ENCODE results near the gene MLIP.

MLIP gene

GRCh38 chr6:54262971-54263370 lies 151.7 kb downstream of the MLIP start:
- TF ChIP-seq GABPA (IDR thresholded peaks at IDR 0.05; ENCODE audit: low read depth) = no peak
- no peak for DNase-seq (ENCODE audit: low read depth in 1 of 2, low spot score in 1 of 2)
- Histone ChIP-seq H3K4me3 (replicated peaks; ENCODE audit: insufficient read depth, low read length) (no peak overlapping the region), H3K27me3 (ENCODE audit: insufficient read depth, poor library complexity, severe bottlenecking) (peaks cover 3% of the 10 kb centered on the region), H3K27ac (replicated peaks) (no peak overlapping the region)

DNA sequence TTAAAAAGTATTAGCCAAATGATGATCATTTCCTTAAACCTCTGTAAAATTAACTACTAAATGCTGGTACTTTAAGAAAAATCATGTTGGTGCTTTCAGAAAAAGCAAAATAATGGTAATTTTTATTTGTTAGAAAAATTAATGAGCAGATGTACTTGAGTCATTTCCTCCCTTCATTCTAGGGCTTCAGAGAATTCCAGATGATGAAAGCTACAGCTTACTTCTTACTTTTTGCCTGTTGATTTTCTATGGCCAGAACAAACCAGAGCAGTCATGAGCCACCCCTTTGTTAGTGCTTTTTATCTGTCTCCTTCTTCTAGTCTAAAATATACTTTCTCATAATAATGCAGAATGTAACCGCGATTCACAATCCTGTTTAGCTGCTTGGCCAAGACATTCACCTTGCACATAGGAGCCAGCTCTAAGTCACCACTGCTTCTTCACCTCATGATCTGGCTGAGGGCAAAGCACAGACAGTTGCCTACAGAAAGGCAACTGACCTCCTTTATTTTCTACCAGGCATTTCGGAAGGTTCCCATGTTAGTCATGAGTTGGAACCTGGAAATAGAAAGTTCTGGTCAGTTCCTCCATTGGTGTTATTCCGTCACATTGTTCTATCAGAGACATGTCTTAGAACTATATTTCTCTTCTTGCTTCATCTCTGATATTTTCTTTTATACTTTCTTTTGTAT lies 153.5 kb downstream of the MLIP start:
- no peak overlapping the region for H3K4me3 ChIP-seq (replicated peaks; ENCODE audit: insufficient read depth, low read length)
- H3K27ac ChIP-seq (replicated peaks) = no peak overlapping the region
- peaks cover 3% of the 10 kb centered on the region for H3K27me3 ChIP-seq (ENCODE audit: insufficient read depth, poor library complexity, severe bottlenecking)
- TF ChIP-seq SPI1 (IDR thresholded peaks at IDR 0.05; ENCODE audit: borderline replicate concordance, low read depth) (no peak), REST (IDR thresholded peaks at IDR 0.05; ENCODE audit: insufficient replicate concordance, low read depth) (no peak), POLR2AphosphoS5 (IDR thresholded peaks at IDR 0.05; ENCODE audit: low read depth) (no peak), GABPA (IDR thresholded peaks at IDR 0.05; ENCODE audit: low read depth) (no peak)
- TF ChIP-seq, protein P1, sequence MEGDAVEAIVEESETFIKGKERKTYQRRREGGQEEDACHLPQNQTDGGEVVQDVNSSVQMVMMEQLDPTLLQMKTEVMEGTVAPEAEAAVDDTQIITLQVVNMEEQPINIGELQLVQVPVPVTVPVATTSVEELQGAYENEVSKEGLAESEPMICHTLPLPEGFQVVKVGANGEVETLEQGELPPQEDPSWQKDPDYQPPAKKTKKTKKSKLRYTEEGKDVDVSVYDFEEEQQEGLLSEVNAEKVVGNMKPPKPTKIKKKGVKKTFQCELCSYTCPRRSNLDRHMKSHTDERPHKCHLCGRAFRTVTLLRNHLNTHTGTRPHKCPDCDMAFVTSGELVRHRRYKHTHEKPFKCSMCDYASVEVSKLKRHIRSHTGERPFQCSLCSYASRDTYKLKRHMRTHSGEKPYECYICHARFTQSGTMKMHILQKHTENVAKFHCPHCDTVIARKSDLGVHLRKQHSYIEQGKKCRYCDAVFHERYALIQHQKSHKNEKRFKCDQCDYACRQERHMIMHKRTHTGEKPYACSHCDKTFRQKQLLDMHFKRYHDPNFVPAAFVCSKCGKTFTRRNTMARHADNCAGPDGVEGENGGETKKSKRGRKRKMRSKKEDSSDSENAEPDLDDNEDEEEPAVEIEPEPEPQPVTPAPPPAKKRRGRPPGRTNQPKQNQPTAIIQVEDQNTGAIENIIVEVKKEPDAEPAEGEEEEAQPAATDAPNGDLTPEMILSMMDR (IDR thresholded peaks at IDR 0.05; ENCODE audit: insufficient read depth, low read length) = no peak
- no peak for DNase-seq (ENCODE audit: low read depth in 1 of 2, low spot score in 1 of 2)

- no peak overlapping the region for H3K27ac ChIP-seq (replicated peaks)
- H3K4me3 ChIP-seq (replicated peaks; ENCODE audit: insufficient read depth, low read length) = no peak overlapping the region
- no peak for DNase-seq (ENCODE audit: low read depth in 1 of 2, low spot score in 1 of 2)
- no peak for TF ChIP-seq POLR2AphosphoS5 (IDR thresholded peaks at IDR 0.05; ENCODE audit: low read depth)
- TF ChIP-seq, protein P1 (IDR thresholded peaks at IDR 0.05; ENCODE audit: insufficient read depth, low read length) = no peak
- H3K27me3 ChIP-seq (ENCODE audit: insufficient read depth, poor library complexity, severe bottlenecking) = peaks cover 3% of the 10 kb centered on the region
Measured at GRCh38 chr6:54266400-54266923, 155.2 kb downstream of the MLIP start.

- no peak overlapping the region for H3K4me3 ChIP-seq (replicated peaks; ENCODE audit: insufficient read depth, low read length)
- H3K27ac ChIP-seq (replicated peaks) = no peak overlapping the region
- peak in 1 of 2 experiments; percentile 30 for DNase-seq (ENCODE audit: low read depth in 1 of 2, low spot score in 1 of 2)
- TF ChIP-seq REST (IDR thresholded peaks at IDR 0.05; ENCODE audit: insufficient replicate concordance, low read depth) = no peak
- no peak for TF ChIP-seq SPI1 (IDR thresholded peaks at IDR 0.05; ENCODE audit: borderline replicate concordance, low read depth)
- TF ChIP-seq, protein P1 (IDR thresholded peaks at IDR 0.05; ENCODE audit: insufficient read depth, low read length) = no peak
- no peak for TF ChIP-seq GABPA (IDR thresholded peaks at IDR 0.05; ENCODE audit: low read depth)
- no peak for TF ChIP-seq POLR2AphosphoS5 (IDR thresholded peaks at IDR 0.05; ENCODE audit: low read depth)
- H3K27me3 ChIP-seq (ENCODE audit: insufficient read depth, poor library complexity, severe bottlenecking) = peaks cover 3% of the 10 kb centered on the region
Measured at GRCh38 chr6:54267798-54268197, 156.6 kb downstream of the MLIP start.
